ENCODE measurements around the gene SDHA. TPM values are rescaled to one million over a fixed set of nuclear protein-coding genes. Genes with fewer than 3 reads are reported as not detected.

Gene SDHA
- total RNA-seq, 6 experiments from 2014 or later: 92.5 to 114 (median 109) TPM

DNA sequence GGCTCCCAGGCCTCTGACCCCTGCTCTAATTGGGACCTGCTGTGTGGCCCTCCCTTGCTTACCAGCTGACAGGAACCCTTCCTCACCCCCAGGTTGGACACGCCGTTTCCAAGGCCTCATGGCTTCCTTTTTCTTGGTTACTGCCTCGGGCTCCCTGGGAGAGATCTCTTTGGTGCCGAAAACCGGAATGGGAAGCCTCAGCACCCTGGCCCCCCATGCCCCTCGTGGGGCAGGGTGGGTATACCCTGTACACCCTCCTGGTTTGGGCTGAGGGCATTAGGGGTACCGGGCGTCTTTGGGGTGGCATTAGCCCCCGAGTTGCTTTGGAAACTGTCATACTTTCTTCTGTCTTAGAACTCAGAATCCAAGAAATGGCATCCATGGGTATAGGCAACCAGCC is 37.0 kb upstream of the SDHA start:
- peaks cover 11% of the 10 kb centered on the region for H3K4me1 Mint-ChIP-seq (ENCODE audit: low read depth)
- TF ChIP-seq, protein P1, sequence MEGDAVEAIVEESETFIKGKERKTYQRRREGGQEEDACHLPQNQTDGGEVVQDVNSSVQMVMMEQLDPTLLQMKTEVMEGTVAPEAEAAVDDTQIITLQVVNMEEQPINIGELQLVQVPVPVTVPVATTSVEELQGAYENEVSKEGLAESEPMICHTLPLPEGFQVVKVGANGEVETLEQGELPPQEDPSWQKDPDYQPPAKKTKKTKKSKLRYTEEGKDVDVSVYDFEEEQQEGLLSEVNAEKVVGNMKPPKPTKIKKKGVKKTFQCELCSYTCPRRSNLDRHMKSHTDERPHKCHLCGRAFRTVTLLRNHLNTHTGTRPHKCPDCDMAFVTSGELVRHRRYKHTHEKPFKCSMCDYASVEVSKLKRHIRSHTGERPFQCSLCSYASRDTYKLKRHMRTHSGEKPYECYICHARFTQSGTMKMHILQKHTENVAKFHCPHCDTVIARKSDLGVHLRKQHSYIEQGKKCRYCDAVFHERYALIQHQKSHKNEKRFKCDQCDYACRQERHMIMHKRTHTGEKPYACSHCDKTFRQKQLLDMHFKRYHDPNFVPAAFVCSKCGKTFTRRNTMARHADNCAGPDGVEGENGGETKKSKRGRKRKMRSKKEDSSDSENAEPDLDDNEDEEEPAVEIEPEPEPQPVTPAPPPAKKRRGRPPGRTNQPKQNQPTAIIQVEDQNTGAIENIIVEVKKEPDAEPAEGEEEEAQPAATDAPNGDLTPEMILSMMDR (IDR thresholded peaks at IDR 0.05): no peak
- H3K27me3 Mint-ChIP-seq (ENCODE audit: insufficient read depth): peaks cover 13% of the 10 kb centered on the region
- no peak overlapping the region for H3K4me3 Mint-ChIP-seq
- H3K36me3 Mint-ChIP-seq (ENCODE audit: low read depth): no peaks in the 10 kb centered on the region
- DNase-seq: no peak
- no peak overlapping the region for H3K27ac Mint-ChIP-seq
- no peaks in the 10 kb centered on the region for H3K9me3 Mint-ChIP-seq

DNA sequence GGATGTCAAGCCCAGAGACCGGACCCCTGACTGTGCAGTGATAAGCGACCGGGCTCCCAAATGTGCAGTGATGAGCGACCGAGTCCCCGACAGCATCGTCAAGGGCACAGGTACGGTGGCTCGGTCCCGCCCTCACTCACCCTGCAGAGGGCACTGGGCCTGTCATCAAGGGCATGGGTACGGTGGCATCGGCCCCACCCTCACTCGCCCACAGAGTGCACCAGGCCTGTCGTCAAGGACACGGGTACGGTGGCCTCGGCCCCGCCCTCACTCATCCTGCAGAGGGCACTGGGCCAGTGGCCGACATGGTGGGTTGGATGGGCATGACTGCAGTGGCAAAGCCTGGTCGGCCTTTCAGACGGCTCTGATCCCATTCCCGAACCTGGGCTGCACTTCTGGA is 36.6 kb upstream of the SDHA start:
- H3K4me3 Mint-ChIP-seq: no peak overlapping the region
- TF ChIP-seq, protein P1 (IDR thresholded peaks at IDR 0.05): no peak
- no peak for DNase-seq
- H3K27ac Mint-ChIP-seq: no peak overlapping the region
- peaks cover 13% of the 10 kb centered on the region for H3K27me3 Mint-ChIP-seq (ENCODE audit: insufficient read depth)
- peaks cover 7% of the 10 kb centered on the region for H3K4me1 Mint-ChIP-seq (ENCODE audit: low read depth)
- no peaks in the 10 kb centered on the region for H3K36me3 Mint-ChIP-seq (ENCODE audit: low read depth)
- H3K9me3 Mint-ChIP-seq: no peaks in the 10 kb centered on the region

DNA sequence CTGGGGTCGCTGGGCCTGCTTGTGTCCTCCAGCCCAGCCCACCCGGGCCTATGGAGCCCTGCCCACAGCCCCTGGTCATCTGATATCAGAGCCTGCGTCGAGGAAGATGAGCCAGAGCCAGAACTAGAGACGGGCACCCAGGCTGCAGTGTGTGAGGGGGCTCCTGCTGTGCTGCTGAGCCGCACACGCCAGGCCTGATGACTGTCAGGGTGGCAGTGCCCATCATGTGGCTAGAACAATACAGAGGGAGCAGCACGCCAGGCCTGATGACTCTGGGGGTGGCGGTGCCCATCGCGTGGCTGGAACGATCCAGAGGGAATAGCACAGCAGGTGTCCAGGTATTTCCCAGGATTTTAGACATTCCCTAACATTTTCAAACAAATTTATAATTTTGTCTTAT is 36.0 kb upstream of the SDHA start:
- DNase-seq: no peak
- H3K27ac Mint-ChIP-seq: no peak overlapping the region
- peaks cover 5% of the 10 kb centered on the region for H3K4me1 Mint-ChIP-seq (ENCODE audit: low read depth)
- H3K36me3 Mint-ChIP-seq (ENCODE audit: low read depth): no peaks in the 10 kb centered on the region
- H3K9me3 Mint-ChIP-seq: no peaks in the 10 kb centered on the region
- TF ChIP-seq, protein P1 (IDR thresholded peaks at IDR 0.05): no peak
- H3K27me3 Mint-ChIP-seq (ENCODE audit: insufficient read depth): peaks cover 13% of the 10 kb centered on the region
- no peak overlapping the region for H3K4me3 Mint-ChIP-seq

DNA sequence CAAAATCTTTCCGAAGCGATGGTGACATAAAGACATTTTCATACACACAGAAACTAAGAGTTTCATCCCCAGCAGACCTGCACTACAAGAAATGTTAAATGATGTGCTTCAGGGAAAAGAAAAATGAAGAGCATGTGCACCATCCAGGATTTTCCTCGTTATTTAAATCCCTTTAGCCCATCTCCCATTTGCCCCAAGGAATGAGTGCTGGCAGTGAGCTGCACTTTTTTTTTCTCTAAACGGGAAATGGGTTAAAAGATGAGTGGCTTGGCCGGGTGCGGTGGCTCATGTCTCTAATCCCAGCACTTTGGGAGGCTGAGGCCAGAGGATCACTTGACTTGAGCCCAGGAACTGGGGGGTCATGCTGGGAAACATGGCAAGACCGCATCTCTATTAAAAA is 33.6 kb upstream of the SDHA start:
- no peak overlapping the region for H3K4me3 Mint-ChIP-seq
- H3K4me1 Mint-ChIP-seq (ENCODE audit: low read depth): peaks cover 13% of the 10 kb centered on the region
- H3K27me3 Mint-ChIP-seq (ENCODE audit: insufficient read depth): peaks cover 3% of the 10 kb centered on the region
- peak; percentile 22 for DNase-seq
- H3K36me3 Mint-ChIP-seq (ENCODE audit: low read depth): no peaks in the 10 kb centered on the region
- TF ChIP-seq, protein P1 (IDR thresholded peaks at IDR 0.05): no peak
- no peaks in the 10 kb centered on the region for H3K9me3 Mint-ChIP-seq
- no peak overlapping the region for H3K27ac Mint-ChIP-seq

DNA sequence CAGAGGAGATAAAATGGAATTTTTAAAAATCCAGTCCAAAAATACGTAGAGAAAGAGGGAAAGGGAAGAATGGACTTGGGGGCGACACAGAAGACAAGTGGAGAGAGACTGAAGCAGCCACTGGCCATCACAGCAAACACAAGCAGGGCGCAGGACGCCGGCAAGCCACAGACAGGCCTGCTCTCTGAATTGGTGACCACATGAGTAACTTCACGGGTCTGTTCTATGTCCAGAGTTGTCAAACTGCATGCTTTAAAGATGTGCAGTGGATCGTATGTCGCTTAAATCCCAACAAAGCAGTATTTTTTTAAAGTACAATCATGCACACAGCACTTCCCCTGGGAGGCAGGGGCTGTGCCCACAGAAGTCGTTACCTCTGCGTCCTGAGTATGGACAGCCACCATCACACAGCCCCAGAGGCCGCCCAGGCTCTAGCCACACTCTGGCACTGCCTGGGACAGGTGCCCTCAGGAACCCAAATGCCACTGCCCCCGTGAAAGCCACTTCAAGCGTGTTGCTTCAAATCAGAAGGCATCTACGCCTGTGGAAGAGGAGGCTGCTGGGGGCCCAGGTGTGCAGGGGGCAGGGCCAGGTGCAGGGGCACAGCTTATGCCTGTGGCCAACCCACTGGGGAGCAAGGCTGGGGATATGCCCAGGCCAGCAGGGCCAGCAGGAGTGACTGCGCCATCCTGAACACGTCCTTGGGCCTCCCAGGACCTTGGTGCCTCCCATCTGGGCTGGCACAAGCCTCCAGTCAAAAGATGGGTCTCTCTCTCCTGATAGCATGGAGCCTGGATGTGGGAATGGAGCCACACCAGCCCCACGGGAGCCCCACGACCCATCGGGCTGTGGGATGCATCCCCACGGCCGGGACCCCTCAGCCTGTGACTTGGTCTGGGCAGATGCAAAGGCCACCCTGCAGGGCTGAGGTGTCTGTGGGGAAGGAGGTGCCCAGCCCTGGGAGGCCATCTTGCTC is 32.7 kb upstream of the SDHA start:
- Mint-ChIP-seq H3K4me3 (no peak overlapping the region), H3K27me3 (ENCODE audit: insufficient read depth) (peaks cover 6% of the 10 kb centered on the region), H3K4me1 (ENCODE audit: low read depth) (peaks cover 13% of the 10 kb centered on the region), H3K36me3 (ENCODE audit: low read depth) (no peaks in the 10 kb centered on the region), H3K27ac (no peak overlapping the region), H3K9me3 (no peaks in the 10 kb centered on the region)
- no peak for DNase-seq
- TF ChIP-seq, protein P1 (IDR thresholded peaks at IDR 0.05): no peak

All from HFFc6 (cell line).